Sigmoid colon (tissue), 4 donors: ENCODE results near the gene CECR2.

Experiments
- EP300 ChIP-seq, 4 donors: sonication (generic); formaldehyde crosslinking; IDR thresholded peaks; one replicate each; pipeline ENCODE4 v1.6.1; 2017; ENCODE audit warnings: antibody characterized with exemption in 4 of 4
- POLR2A ChIP-seq, 2 donors: fragments of 450-650 bp; IDR thresholded peaks; one replicate each; pipeline ENCODE4 v1.6.1; 2016; ENCODE audit warnings: antibody characterized with exemption in 2 of 2, mild to moderate bottlenecking in 2 of 2, moderate library complexity in 2 of 2
- POLR2AphosphoS5 ChIP-seq, 4 donors: sonication (generic); formaldehyde crosslinking; IDR thresholded peaks; one replicate each; pipeline ENCODE4 v1.6.1; 2017; ENCODE audit warnings: antibody characterized with exemption in 4 of 4
- TF ChIP-seq, protein P1 (sequence below), 4 experiments: fragments of 450-650 bp in 3 of 4; fragments of 200-600 bp in 1 of 4; IDR thresholded peaks; one replicate each; pipeline ENCODE4 v1.5.1; 2016 to 2019; ENCODE audit warnings: antibody characterized with exemption in 4 of 4, mild to moderate bottlenecking in 3 of 4, moderate library complexity in 2 of 4

DNA sequence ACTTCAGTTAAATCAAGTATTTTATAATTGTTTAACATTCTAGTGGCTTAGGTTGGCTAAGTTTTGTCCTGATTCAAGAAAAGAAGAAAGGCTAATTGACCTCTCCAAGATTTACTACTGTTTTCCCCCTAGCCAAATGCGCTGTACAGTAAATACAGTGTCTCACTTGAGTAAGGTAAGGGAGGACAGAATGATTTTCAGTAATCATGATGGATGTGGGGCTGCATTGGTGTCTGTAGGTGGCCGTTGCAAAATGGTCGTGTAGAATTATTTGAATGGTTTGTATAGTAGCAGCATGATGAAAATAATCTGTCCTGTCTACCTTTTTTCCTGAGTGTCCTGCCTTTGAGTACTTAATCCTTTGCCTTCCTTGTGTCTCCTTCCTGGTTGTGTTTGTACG is 4.6 kb downstream of the CECR2 start:
- TF ChIP-seq, protein P1, sequence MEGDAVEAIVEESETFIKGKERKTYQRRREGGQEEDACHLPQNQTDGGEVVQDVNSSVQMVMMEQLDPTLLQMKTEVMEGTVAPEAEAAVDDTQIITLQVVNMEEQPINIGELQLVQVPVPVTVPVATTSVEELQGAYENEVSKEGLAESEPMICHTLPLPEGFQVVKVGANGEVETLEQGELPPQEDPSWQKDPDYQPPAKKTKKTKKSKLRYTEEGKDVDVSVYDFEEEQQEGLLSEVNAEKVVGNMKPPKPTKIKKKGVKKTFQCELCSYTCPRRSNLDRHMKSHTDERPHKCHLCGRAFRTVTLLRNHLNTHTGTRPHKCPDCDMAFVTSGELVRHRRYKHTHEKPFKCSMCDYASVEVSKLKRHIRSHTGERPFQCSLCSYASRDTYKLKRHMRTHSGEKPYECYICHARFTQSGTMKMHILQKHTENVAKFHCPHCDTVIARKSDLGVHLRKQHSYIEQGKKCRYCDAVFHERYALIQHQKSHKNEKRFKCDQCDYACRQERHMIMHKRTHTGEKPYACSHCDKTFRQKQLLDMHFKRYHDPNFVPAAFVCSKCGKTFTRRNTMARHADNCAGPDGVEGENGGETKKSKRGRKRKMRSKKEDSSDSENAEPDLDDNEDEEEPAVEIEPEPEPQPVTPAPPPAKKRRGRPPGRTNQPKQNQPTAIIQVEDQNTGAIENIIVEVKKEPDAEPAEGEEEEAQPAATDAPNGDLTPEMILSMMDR (IDR thresholded peaks at IDR 0.05): no peak
- TF ChIP-seq POLR2A (IDR thresholded peaks at IDR 0.05) (no peak), EP300 (IDR thresholded peaks at IDR 0.05) (no peak), POLR2AphosphoS5 (IDR thresholded peaks at IDR 0.05) (no peak)
